Stimulated activated CD8-positive, alpha-beta memory T cell treated with anti-CD3 and anti-CD28 coated beads, Interleukin-7, amount 100 ng/mL, for 4 hours (primary cell): ENCODE results near the gene RHD.
"Not testable (repeated sequence)": the region's sequence is repeated elsewhere in the genome, so short reads cannot be mapped to it uniquely, and the experiment has no call there.

Experiments used
- DNase-seq, 2 donors: peaks; one replicate each; pipeline ENCODE4 v3.0.0-alpha.2; 2020; ENCODE audit warnings: low read depth in 2 of 2

The RHD gene

DNA sequence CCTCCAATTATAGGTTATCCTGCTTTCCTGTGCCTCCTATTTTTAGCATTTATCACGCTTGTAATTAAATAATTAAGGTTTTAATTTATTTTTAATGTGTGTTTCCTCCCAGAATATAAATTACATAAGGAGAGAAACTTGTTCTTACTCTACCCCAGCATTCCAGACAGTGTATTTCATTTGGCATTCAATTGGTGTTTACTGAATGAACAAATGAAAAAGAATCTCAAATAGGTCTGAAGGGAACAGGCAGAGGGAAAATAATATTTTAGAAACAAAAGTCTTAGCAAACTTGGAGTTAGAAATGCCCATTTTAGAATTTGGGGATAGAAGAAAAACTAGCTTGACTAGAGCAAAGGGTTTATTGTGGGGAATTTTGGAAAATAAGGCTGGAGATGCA, 15.1 kb upstream of the RHD start:
- no peak for DNase-seq

DNA sequence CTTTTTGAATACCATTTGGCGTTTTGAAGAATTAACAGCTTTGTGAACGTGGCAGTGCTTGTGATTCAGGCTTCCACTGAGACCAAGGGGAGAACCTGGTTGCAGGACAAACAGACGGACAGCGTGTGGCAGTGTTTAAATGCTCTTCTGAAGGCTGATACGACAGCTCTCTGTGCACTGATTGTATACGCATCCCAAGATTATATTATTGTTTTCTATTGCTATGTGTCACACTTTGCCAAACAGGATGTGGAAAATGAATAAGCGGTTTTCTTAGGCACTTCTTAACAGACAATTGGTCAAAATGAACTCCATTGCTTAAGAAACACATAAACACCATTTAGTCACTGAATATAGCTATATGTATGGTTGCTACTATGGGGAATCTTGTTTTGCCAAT, 12.5 kb upstream of the RHD start:
- DNase-seq: not testable (repeated sequence)

- DNase-seq: not testable (repeated sequence)
These were observed 12.0 kb upstream of the RHD start for GRCh38 chr1:25260336-25260735.

GRCh38 chr1:25266554-25267287, 5.6 kb upstream of the RHD start:
- not testable (repeated sequence) for DNase-seq

- peak; percentile 84 to 85 for DNase-seq
These were observed 4.8 kb upstream of the RHD start for GRCh38 chr1:25267288-25268142.

- not testable (repeated sequence) for DNase-seq
These were observed 4.1 kb upstream of the RHD start for GRCh38 chr1:25268143-25268760.

DNA sequence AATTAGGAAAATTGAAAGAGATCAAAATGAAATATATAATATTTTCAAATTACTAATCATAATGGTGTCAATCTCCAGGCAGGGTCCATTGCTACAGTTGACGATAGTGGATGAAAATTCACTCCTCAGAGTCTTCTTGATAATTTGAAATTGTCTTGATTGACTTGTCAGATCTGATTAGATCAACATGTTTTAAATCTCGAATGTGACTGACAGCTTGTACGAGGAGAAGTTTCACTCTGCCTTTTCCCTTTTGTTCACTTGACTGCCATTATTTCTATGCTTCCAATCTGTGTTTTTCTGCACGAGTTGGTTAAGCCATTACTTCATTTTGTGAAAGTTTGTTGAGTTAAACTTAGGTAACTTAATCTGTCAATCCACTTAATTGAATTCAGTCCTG, 3.3 kb downstream of the RHD start:
- not testable (repeated sequence) for DNase-seq

GRCh38 chr1:25277295-25277694, 5.0 kb downstream of the RHD start:
- DNase-seq: not testable (repeated sequence)

DNA sequence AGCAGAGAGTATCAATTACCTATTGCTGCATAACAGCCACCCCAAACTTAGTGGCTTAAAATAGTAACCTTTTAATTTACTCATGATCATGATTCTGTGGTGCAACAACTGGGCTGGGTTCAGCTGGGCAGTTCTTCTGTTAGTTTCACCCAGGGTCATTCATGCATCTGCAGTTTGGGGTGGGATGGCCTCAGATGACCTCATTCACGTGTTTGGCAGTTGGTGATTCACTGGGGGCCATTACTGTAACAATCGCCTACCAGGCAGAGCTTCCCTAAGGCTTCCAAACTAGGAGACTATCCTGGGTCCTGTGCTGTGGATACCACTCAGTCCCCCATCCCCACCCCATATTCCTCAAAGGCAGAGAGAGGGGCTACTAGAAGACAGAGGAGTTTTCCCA, 6.0 kb downstream of the RHD start:
- not testable (repeated sequence) for DNase-seq

GRCh38 chr1:25278790-25279189, 6.5 kb downstream of the RHD start:
- DNase-seq: not testable (repeated sequence)

GRCh38 chr1:25279693-25280111, 7.4 kb downstream of the RHD start:
- not testable (repeated sequence) for DNase-seq

- DNase-seq: not testable (repeated sequence)
These were observed 13.6 kb downstream of the RHD start for GRCh38 chr1:25285862-25286261.

DNA sequence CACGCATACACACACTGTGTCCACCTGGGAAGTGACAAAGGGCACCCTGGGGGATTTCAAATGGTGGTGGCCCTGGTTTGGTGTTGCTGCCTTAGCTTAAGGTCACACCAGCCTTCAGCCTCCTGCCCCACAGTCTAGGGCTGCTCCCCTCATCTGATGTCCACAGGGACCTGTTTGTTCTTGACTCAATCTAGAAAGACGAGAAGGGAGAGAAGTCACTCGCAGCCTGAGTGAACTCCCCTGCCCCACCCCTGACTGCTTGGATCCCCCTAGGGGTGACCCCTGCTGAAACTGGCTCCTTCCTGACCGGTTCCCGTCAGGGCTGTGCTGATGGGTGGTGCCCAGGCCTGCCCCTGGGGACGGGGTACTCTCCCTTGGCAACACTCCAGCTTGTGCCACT, 14.9 kb downstream of the RHD start:
- DNase-seq: not testable (repeated sequence)

DNA sequence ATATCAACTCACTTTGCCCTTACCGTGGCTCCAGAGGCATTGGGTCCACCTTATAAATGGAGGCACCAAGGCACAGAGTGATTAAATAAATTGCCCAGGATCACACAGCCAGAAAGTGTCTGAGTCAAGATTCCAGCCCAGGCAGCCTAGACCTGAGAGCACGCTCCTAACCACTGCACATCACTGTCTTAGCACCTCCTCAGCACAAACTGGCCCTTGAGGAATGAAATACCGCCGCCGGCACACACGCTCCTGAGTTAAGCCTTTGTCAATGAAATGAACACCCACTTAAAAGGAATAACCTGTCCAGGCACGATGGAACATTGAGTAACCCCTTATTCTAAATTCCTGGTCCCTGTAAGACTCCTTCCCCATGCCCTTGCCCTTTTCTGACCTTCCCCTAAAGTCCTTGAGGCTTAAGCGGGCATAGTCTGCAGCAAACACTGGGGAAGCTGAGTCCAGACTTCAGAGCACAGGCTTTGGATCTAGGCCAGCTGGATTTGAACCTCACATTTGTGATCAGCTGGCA, 16.3 kb downstream of the RHD start:
- DNase-seq: not testable (repeated sequence)

- not testable (repeated sequence) for DNase-seq
These were observed 17.7 kb downstream of the RHD start for GRCh38 chr1:25290043-25290442.

GRCh38 chr1:25293426-25293825, 21.1 kb downstream of the RHD start:
- not testable (repeated sequence) for DNase-seq

DNA sequence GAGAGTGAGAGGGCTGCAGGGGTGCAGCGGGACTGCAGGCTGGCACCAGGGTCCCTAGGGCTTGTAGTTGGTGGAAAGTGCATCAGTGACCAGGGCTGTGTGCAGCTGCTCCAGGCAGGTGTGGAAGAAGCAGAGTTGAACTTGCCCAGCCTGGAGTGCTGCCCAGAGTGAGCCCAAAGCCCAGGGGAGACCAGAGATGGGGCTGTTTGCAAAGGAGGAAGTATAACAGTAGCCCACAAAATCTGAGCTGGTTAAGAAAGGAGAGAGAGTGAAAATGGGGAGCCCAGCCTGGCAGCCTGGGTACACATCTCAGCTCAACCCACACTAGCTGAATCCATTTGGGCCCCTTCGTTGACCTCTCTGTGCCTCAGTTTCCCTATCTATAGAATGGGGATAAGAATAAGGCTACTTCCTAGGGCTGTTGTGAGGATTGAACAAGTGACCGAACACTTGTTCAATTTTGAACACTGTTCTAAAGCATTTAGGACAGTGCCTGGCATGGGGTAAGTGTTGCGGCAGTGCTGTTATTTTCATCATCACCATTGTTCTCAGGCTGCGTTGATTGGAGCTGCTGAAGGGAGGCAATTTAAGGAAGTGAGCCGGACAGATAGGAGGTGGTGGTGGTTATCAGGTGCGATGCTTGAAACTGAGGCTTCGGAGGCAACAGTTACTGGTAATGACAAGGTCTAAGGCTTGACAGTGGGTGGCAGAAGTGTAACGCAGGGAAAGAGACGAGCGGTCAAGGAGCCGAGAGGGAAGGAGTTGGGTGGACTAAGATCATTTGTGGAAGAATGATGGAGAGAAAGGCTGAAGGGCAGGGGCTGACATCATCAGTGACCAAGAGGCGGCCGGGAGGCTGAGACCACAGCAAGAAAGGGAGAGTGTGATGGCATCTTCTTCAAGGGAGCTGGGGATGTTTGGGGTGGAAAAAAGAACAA, 22.8 kb downstream of the RHD start:
- not testable (repeated sequence) for DNase-seq

GRCh38 chr1:25296501-25296900, 24.2 kb downstream of the RHD start:
- DNase-seq: not testable (repeated sequence)

DNA sequence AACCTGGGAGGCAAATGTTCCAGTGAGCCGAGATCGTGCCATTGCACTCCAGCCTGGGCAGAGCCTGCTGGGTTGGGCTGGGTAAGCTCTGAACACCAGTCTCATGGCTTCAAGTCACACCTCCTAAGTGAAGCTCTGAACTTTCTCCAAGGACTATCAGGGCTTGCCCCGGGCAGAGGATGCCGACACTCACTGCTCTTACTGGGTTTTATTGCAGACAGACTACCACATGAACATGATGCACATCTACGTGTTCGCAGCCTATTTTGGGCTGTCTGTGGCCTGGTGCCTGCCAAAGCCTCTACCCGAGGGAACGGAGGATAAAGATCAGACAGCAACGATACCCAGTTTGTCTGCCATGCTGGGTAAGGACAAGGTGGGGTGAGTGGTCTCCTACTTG, 28.4 kb downstream of the RHD start:
- not testable (repeated sequence) for DNase-seq

DNA sequence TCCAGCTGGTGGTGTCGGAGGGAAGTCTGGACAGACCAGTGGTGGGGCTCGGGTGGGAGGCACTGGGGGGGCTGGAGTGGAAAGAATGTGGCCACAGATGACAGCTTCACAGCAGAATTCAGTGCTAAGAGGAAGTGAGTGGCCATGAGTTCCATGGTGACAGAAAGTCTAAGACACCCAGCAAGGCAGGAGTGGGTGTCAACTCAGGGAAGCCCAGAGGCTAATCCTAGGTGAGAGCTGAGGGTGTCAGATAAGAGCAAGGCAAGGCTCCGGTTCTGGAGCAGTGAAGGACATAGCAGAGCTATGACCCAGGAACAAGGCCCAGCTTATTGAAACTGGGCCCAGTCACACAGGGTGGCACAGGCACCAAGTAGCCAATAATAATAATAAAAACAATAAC, 30.0 kb downstream of the RHD start:
- DNase-seq: not testable (repeated sequence)

DNA sequence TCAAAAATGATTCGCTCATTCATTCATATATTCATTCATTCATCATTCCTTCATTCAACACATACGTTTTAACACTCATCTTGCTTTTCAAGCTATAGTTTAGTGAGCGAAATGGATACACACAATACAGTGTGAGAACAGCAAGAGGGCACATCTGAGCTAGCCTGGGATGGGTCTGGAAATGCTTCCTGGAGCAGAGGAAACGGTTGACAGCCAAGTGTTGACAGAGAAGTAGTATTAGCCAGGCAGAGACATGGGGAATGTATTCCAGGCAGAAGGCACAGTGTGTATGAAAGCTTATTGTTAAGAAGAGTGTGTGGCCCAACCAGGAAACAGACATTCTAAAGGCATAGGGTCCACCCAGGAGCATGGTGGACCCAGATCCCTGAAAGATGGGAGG, 32.6 kb downstream of the RHD start:
- not testable (repeated sequence) for DNase-seq
